ENCODE data around the gene EOGT.

The EOGT gene

DNA sequence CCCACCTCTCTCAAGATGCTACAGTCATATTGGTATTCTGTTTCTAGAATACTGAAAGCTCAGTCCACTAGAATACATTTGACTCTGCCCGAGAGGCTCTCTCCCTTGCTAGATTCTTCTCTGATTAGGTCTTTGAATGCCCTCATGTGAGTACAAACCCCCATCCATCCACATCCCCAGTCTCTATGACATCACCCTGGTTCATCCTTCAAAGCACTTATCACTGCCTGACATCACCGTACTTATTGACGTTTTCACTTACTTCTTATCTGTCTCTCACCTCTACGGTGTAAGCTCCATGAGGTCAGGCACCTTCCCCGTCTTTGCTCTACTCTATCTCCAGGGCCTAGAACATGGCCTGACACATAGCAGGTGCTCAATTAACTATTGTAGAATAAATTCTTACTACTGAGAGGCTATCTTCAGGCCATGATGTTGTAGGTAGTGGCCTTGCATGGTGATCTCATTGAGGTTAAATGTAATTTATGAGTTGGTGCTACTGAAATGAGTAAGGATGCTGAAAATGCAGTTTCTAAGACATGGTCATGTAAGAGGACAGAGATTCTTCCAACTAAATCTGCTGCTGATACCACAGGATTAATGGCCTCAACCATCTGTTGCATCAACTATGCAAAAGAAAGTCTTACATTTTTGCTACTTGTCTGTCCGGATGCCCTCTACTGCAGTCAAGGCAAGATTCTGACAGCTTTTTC, 26.8 kb downstream of the EOGT start:
- DNase-seq (ENCODE audit: low spot score): no peak
- in situ Hi-C loops (cut with MboI; ENCODE audit: low pct_unique_long_range_greater_than_20kb, low sequenced_read_pairs, unreplicated experiment): no loop called here
- TF ChIP-seq, protein P1, sequence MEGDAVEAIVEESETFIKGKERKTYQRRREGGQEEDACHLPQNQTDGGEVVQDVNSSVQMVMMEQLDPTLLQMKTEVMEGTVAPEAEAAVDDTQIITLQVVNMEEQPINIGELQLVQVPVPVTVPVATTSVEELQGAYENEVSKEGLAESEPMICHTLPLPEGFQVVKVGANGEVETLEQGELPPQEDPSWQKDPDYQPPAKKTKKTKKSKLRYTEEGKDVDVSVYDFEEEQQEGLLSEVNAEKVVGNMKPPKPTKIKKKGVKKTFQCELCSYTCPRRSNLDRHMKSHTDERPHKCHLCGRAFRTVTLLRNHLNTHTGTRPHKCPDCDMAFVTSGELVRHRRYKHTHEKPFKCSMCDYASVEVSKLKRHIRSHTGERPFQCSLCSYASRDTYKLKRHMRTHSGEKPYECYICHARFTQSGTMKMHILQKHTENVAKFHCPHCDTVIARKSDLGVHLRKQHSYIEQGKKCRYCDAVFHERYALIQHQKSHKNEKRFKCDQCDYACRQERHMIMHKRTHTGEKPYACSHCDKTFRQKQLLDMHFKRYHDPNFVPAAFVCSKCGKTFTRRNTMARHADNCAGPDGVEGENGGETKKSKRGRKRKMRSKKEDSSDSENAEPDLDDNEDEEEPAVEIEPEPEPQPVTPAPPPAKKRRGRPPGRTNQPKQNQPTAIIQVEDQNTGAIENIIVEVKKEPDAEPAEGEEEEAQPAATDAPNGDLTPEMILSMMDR (IDR thresholded peaks at IDR 0.05; ENCODE audit: extremely low read depth, insufficient read depth, missing control alignments): no peak

DNA sequence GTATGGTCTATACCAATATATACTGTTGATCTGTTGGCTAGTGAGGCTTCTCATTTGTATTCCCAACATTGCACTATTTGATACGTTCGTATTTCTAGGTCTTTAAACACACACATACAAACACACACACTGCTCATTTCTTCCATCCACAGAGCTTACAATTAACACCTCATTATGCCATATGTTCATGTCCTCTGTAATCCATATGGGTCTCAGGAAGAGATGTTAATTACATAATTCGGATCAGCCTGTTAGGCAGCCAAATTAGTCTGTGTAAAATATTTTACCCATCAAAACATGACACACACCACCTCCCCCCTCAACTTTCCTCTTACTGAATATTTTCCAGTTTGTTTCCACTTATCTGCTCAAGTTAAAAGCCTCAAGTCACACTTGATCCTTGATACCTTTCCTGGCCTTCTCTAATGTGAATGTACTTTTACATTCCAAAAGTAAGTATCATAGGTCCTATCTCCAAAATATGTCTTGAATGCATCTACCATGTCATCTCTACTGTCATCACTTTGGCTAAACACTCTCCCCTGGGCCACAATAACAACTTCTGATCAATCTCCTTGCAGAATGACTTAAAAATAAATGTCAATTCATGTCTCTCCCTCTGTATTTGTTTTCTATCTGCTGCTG, 28.2 kb downstream of the EOGT start:
- no peak for DNase-seq (ENCODE audit: low spot score)
- TF ChIP-seq, protein P1 (IDR thresholded peaks at IDR 0.05; ENCODE audit: extremely low read depth, insufficient read depth, missing control alignments): no peak
- in situ Hi-C loops (cut with MboI; ENCODE audit: low pct_unique_long_range_greater_than_20kb, low sequenced_read_pairs, unreplicated experiment): no loop called here

DNA sequence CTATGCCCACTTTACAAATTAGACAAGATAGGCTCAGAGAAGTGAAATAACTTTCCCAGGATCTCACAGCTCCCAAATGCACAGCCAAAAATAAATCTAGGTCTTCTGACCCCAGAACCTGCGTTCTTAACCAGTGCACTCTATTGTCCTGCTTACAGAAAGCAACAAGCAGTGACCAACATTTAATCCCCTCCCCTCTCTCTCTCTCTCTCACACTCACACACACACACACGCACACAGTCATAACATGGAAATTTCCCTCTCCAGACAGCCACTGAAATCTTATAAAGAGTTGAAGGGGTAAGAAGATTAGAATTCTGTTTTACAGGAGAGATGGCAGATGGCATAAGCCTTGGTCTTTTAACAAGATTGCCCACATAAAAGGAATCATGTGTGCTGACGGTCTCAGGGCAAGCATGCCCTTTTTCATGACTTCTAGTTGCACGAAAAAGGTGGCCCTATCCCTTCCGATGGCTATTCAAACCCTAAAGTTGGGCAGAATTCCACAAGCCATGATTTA, 29.4 kb downstream of the EOGT start:
- no peak for DNase-seq (ENCODE audit: low spot score)
- in situ Hi-C loops (cut with MboI; ENCODE audit: low pct_unique_long_range_greater_than_20kb, low sequenced_read_pairs, unreplicated experiment): no loop called here
- TF ChIP-seq, protein P1 (IDR thresholded peaks at IDR 0.05; ENCODE audit: extremely low read depth, insufficient read depth, missing control alignments): no peak

DNA sequence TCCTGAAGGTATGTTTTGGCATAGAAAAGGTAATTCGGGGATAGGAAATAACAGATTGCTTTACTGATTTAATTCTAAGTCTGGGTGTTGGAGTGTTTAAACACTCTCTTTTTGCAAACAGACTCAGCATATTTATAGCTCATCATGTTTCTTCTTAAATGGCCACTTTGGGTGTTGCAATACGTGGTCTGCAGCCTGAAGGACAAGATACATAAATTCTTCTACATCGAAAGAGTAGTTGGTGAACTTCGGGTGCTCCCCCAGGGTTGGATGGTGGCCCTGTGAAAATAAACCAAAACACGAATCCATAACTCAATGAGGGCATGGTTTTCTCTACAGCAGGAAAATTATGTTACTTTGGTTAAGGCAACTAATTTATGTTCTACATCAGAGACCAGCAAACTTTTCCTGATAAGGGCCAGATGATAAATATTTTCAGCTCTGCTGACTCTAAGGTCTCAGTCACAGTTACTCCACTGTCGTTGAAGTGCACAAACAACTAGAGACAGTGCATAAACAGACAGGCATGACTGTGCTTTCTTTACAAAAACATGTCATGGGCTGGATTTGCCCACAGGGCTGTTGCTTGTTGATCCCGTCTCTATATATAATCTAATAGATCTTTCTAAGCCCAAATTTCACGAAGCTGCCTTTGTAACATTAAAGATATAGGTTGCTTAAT, 35.9 kb downstream of the EOGT start:
- in situ Hi-C loops (cut with MboI; ENCODE audit: low pct_unique_long_range_greater_than_20kb, low sequenced_read_pairs, unreplicated experiment): no loop called here
- DNase-seq (ENCODE audit: low spot score): no peak
- TF ChIP-seq, protein P1 (IDR thresholded peaks at IDR 0.05; ENCODE audit: extremely low read depth, insufficient read depth, missing control alignments): no peak

DNA sequence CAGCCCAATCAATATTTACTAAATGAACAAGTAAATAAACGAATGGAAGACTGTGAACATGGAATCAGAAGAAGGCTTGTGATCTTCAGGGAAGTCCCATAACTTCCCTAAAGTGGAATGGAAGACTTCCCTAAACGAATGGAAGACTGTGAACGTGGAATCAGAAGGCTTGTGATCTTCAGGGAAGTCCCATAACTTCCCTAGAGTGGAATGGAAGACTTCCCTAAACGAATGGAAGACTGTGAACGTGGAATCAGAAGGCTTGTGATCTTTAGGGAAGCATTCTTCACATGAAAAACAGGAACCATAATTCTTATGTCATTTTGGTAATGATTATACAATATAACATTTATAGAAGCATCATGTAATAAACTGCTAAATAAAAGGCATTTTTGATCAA, 38.8 kb downstream of the EOGT start:
- no peak for DNase-seq (ENCODE audit: low spot score)
- TF ChIP-seq, protein P1 (IDR thresholded peaks at IDR 0.05; ENCODE audit: extremely low read depth, insufficient read depth, missing control alignments): no peak
- in situ Hi-C loops (cut with MboI; ENCODE audit: low pct_unique_long_range_greater_than_20kb, low sequenced_read_pairs, unreplicated experiment): no loop called here

DNA sequence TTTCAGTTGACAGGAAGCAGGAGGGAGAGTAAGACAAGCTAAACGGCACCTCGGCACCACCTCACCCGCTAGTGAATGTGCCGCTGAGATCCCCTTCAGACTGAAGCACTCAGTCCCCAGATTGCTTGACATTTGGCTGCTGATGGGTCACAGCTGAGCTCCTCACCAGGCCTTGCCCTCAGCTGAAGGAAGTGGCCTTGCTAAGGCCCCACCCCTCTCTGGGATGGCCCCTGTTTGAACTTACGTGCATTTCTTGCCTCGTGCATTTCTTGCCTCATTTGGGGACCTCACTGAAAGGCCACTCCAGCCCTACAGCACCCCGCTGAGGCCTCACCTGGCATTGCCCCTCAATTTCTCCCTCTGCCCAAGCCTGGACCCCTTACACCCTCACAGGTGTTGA, 39.8 kb downstream of the EOGT start:
- DNase-seq (ENCODE audit: low spot score): no peak

More for the DNA sequence above, 39.8 kb downstream of the EOGT start:
- TF ChIP-seq, protein P1 (IDR thresholded peaks at IDR 0.05; ENCODE audit: extremely low read depth, insufficient read depth, missing control alignments): no peak
- in situ Hi-C loops (cut with MboI; ENCODE audit: low pct_unique_long_range_greater_than_20kb, low sequenced_read_pairs, unreplicated experiment): no loop called here

Data from GM13977 (cell line).